Measurements from ENCODE around the gene ELAVL3. TPM values are rescaled to one million over a fixed set of nuclear protein-coding genes. Genes with fewer than 3 reads are reported as not detected.

The ELAVL3 gene
- total RNA-seq: not detected in 2 replicates

GRCh38 chr19:11480715-11481533 lies at the start of gene ELAVL3:
Gene ELAVL3 (minus strand): TSS chr19:11481046. CDS start chr19:11480608, 438 bp downstream.

GRCh38 chr19:11528551-11529341 lies 47.9 kb upstream of the ELAVL3 start, which contains the start of gene ECSIT:
Gene ECSIT (minus strand): TSS chr19:11529134. CDS start chr19:11519170, 9,964 bp downstream.

GRCh38 chr19:11505504-11506100 lies 24.8 kb upstream of the ELAVL3 start, which contains the start of gene ZNF653:
Gene ZNF653 (minus strand): TSS chr19:11505839. CDS start chr19:11505786, 53 bp downstream.

GRCh38 chr19:11435057-11435832 lies 45.6 kb downstream of the ELAVL3 start, which contains the start of the genes ODAD3 and PRKCSH:
Gene ODAD3 (minus strand): TSS chr19:11435121. CDS start chr19:11435016, 105 bp downstream.
Gene PRKCSH (plus strand): TSS chr19:11435635. CDS start chr19:11436118, 483 bp downstream.

GRCh38 chr19:11418549-11419506 lies 62.0 kb downstream of the ELAVL3 start, which contains the start of gene RGL3:
Gene RGL3 (minus strand): TSS chr19:11419314. CDS start chr19:11419278, 36 bp downstream.

Other genes starting within 250 kb of the ELAVL3 start
- gene ANGPTL8, start 241.4 kb downstream of the ELAVL3 start, total RNA-seq: not detected in 2 replicates
- 26.1 and 43.8 TPM in 2 replicates for gene DOCK6, start 218.5 kb downstream of the ELAVL3 start, total RNA-seq
- not detected in 2 replicates for gene TSPAN16, start 184.9 kb downstream of the ELAVL3 start, total RNA-seq
- 10.8 and 26.4 TPM in 2 replicates for gene RAB3D, start 141.4 kb downstream of the ELAVL3 start, total RNA-seq
- 39.3 and 42.4 TPM in 2 replicates for gene TMEM205, start 134.8 kb downstream of the ELAVL3 start, total RNA-seq
- 8.3 and 12.1 TPM in 2 replicates for gene CCDC159, start 134.5 kb downstream of the ELAVL3 start, total RNA-seq
- gene PLPPR2, start 125.6 kb downstream of the ELAVL3 start, total RNA-seq: 31.2 and 34.9 TPM in 2 replicates
- 0.50 and 0.65 TPM in 2 replicates for gene SWSAP1, start 106.4 kb downstream of the ELAVL3 start, total RNA-seq
- 12.6 and 12.7 TPM in 2 replicates for gene EPOR, start 96.7 kb downstream of the ELAVL3 start, total RNA-seq
- gene RGL3, start 61.7 kb downstream of the ELAVL3 start, total RNA-seq: 4.8 and 6.4 TPM in 2 replicates
- gene ODAD3, start 45.9 kb downstream of the ELAVL3 start, total RNA-seq: 0.23 and 0.26 TPM in 2 replicates
- 443 and 455 TPM in 2 replicates for gene PRKCSH, start 45.4 kb downstream of the ELAVL3 start, total RNA-seq
- 5.2 and 6.1 TPM in 2 replicates for gene ZNF653, start 24.8 kb upstream of the ELAVL3 start, total RNA-seq
- 26.6 and 26.8 TPM in 2 replicates for gene ECSIT, start 48.1 kb upstream of the ELAVL3 start, total RNA-seq
- gene CNN1, start 57.8 kb upstream of the ELAVL3 start, total RNA-seq: 25.2 and 31.1 TPM in 2 replicates
- 27.5 and 28.2 TPM in 2 replicates for gene ELOF1, start 78.2 kb upstream of the ELAVL3 start, total RNA-seq
- gene ACP5, start 96.6 kb upstream of the ELAVL3 start, total RNA-seq: 2.4 TPM in 2 replicates
- gene ZNF627, start 116.4 kb upstream of the ELAVL3 start, total RNA-seq: 15.2 and 16.5 TPM in 2 replicates